B cell (primary cell): ENCODE results near the gene FBXO11.

Experiments used
- CTCF ChIP-seq: fragments of 200-600 bp; IDR thresholded peaks from one replicate; pipeline ENCODE4 v1.8.0; 2022; ENCODE audit warnings: antibody characterized with exemption, mild to moderate bottlenecking
- EZH2 ChIP-seq: IDR thresholded peaks from 2 replicates; pipeline ENCODE4 v1.6.1; 2012; ENCODE audit warnings: borderline replicate concordance, low read depth, mild to moderate bottlenecking, moderate library complexity, low read length; ENCODE audit not compliant: insufficient read depth, poor library complexity, severe bottlenecking

- TF ChIP-seq CTCF = no peak
- no peak for TF ChIP-seq EZH2
Observed at GRCh38 chr2:47896450-47896968, 9.8 kb downstream of the FBXO11 start.
